ENCODE data around the gene RPSA.
A peak's percentile ranks its signal among the peaks of the same experiment; 100 is the strongest.
"Not testable (repeated sequence)": the region's sequence is repeated elsewhere in the genome, so short reads cannot be mapped to it uniquely, and the experiment has no call there.

The RPSA gene

DNA sequence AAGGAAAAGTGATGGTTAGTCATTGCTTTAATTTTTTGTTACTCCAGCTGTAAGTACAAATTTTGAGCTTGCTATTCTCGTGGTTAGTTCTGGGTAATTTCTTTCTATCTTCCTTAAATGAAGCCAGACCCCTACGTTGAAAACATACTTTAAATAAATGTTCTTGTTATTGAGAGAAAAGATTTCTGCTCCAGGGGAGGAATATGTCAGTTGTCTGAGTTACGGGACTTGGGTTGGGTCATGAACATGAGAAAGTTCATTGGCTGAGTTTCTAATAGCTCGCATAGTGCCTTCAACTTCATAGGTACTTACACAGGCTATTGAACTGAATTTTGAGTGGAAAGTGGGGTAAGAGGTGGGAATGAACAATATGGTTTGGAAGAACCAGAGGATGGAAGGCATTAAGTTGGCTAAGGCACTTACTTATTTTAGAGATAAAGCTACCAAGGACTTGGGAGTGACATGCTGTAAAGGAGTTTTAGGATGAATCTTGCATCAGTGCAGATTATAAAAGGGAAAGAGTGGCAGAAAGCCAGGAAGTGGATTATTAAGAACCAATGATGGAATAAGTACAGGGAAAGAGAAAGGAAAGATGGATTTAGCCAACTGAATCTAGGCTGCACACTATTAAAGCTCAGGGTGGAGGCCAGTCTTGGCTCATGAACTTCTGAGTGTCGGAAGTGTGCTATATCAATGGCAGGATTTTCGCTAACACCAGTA is 1.4 kb downstream of the RPSA start:
- Histone ChIP-seq H3K9me3 (ENCODE audit: control insufficient read depth in 1 of 2, low read length in 2 of 2) (no peaks in the 10 kb centered on the region), H3K36me3 (ENCODE audit: control insufficient read depth in 1 of 2, insufficient read depth in 2 of 2, low read length in 2 of 2) (peaks cover 29 to 49% of the 10 kb centered on the region in 2 donors), H3K4me3 (ENCODE audit: low read depth in 1 of 2, low read length in 2 of 2) (peak overlapping the region; percentile 84 to 93), H3K9ac (ENCODE audit: low read depth in 1 of 2, low read length in 2 of 2) (peak overlapping the region; percentile 84 to 89), H3K4me1 (ENCODE audit: control insufficient read depth in 1 of 2, insufficient read depth in 2 of 2, low read length in 2 of 2) (peaks cover 16 to 19% of the 10 kb centered on the region in 2 donors), H3K27ac (ENCODE audit: low read depth, low read length) (no peak overlapping the region), H3K27me3 (ENCODE audit: control insufficient read depth in 1 of 2, insufficient read depth in 2 of 2, low read length in 2 of 2) (no peaks in the 10 kb centered on the region)

- Histone ChIP-seq H3K36me3 (ENCODE audit: control insufficient read depth in 1 of 2, insufficient read depth in 2 of 2, low read length in 2 of 2) (peaks cover 35 to 57% of the 10 kb centered on the region in 2 donors), H3K27ac (ENCODE audit: low read depth, low read length) (no peak overlapping the region), H3K9ac (ENCODE audit: low read depth in 1 of 2, low read length in 2 of 2) (peak overlapping the region in 1 of 2 donors; percentile 89)
Observed at GRCh38 chr3:39408493-39409372, 2.2 kb downstream of the RPSA start.

GRCh38 chr3:39409514-39410136 is 3.1 kb downstream of the RPSA start:
- Histone ChIP-seq H3K4me1 (ENCODE audit: control insufficient read depth in 1 of 2, insufficient read depth in 2 of 2, low read length in 2 of 2) (peaks cover 16 to 19% of the 10 kb centered on the region in 2 donors), H3K9me3 (ENCODE audit: control insufficient read depth in 1 of 2, low read length in 2 of 2) (no peaks in the 10 kb centered on the region), H3K36me3 (ENCODE audit: control insufficient read depth in 1 of 2, insufficient read depth in 2 of 2, low read length in 2 of 2) (peaks cover 43 to 66% of the 10 kb centered on the region in 2 donors), H3K4me3 (ENCODE audit: low read depth in 1 of 2, low read length in 2 of 2) (no peak overlapping the region), H3K9ac (ENCODE audit: low read depth in 1 of 2, low read length in 2 of 2) (no peak overlapping the region), H3K27ac (ENCODE audit: low read depth, low read length) (no peak overlapping the region), H3K27me3 (ENCODE audit: control insufficient read depth in 1 of 2, insufficient read depth in 2 of 2, low read length in 2 of 2) (no peaks in the 10 kb centered on the region)

More at GRCh38 chr3:39408493-39409372, 2.2 kb downstream of the RPSA start:
- H3K27me3 ChIP-seq (ENCODE audit: control insufficient read depth in 1 of 2, insufficient read depth in 2 of 2, low read length in 2 of 2), result no peaks in the 10 kb centered on the region
- H3K4me1 ChIP-seq (ENCODE audit: control insufficient read depth in 1 of 2, insufficient read depth in 2 of 2, low read length in 2 of 2), result peaks cover 16 to 19% of the 10 kb centered on the region in 2 donors
- H3K4me3 ChIP-seq (ENCODE audit: low read depth in 1 of 2, low read length in 2 of 2), result peak overlapping the region; percentile 84 to 93
- H3K9me3 ChIP-seq (ENCODE audit: control insufficient read depth in 1 of 2, low read length in 2 of 2), result no peaks in the 10 kb centered on the region

- H3K36me3 ChIP-seq (ENCODE audit: control insufficient read depth in 1 of 2, insufficient read depth in 2 of 2, low read length in 2 of 2), result peaks cover 43 to 66% of the 10 kb centered on the region in 2 donors
Observed at GRCh38 chr3:39410893-39411292, 4.4 kb downstream of the RPSA start.

GRCh38 chr3:39412668-39413260 is 6.2 kb downstream of the RPSA start:
- Histone ChIP-seq H3K4me3 (ENCODE audit: low read depth in 1 of 2, low read length in 2 of 2) (no peak overlapping the region), H3K27ac (ENCODE audit: low read depth, low read length) (no peak overlapping the region)

More at GRCh38 chr3:39410893-39411292, 4.4 kb downstream of the RPSA start:
- H3K9me3 ChIP-seq (ENCODE audit: control insufficient read depth in 1 of 2, low read length in 2 of 2), result no peaks in the 10 kb centered on the region
- no peaks in the 10 kb centered on the region for H3K27me3 ChIP-seq (ENCODE audit: control insufficient read depth in 1 of 2, insufficient read depth in 2 of 2, low read length in 2 of 2)
- H3K9ac ChIP-seq (ENCODE audit: low read depth in 1 of 2, low read length in 2 of 2), result no peak overlapping the region
- H3K4me3 ChIP-seq (ENCODE audit: low read depth in 1 of 2, low read length in 2 of 2), result no peak overlapping the region
- peaks cover 16 to 19% of the 10 kb centered on the region in 2 donors for H3K4me1 ChIP-seq (ENCODE audit: control insufficient read depth in 1 of 2, insufficient read depth in 2 of 2, low read length in 2 of 2)
- H3K27ac ChIP-seq (ENCODE audit: low read depth, low read length), result no peak overlapping the region

DNA sequence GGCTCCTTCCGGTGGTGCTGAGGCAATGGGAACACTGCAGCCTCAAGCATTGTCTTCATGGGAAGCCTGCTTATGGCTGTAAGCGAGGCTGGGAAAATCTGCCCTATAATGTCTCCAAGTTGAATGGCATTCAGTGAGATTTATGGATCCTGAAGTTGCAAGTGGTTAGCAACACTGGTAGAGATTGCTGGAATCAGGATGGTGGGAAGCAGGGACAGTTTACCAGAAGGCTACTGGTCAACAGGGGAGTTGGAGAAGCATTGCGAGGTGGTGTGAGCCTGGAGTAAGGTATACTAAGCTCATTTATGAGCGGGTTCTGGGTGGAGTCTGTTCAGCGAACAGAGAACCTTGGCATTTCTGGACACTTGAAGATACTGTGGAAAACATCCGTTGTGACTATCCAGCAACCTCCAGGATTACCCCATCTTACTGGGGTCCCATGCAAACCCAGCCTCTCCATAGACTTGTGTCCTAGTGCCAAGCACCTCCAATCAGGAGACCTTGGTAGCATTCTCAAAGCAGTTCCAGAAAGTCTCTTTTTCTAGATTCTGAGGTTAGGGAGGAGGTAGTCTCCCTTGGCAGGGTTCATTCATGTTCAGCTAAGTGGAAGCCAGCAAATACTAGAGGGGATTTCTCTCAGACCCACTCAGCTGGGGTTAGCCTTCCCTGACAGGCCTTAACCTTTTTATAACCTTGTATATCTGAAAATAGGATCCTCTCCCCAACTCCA is 7.3 kb downstream of the RPSA start:
- Histone ChIP-seq H3K9me3 (ENCODE audit: control insufficient read depth in 1 of 2, low read length in 2 of 2) (no peaks in the 10 kb centered on the region), H3K4me1 (ENCODE audit: control insufficient read depth in 1 of 2, insufficient read depth in 2 of 2, low read length in 2 of 2) (peaks cover under 1 to 3% of the 10 kb centered on the region in 2 donors), H3K4me3 (ENCODE audit: low read depth in 1 of 2, low read length in 2 of 2) (no peak overlapping the region), H3K9ac (ENCODE audit: low read depth in 1 of 2, low read length in 2 of 2) (no peak overlapping the region), H3K36me3 (ENCODE audit: control insufficient read depth in 1 of 2, insufficient read depth in 2 of 2, low read length in 2 of 2) (peaks cover 43 to 56% of the 10 kb centered on the region in 2 donors), H3K27ac (ENCODE audit: low read depth, low read length) (no peak overlapping the region), H3K27me3 (ENCODE audit: control insufficient read depth in 1 of 2, insufficient read depth in 2 of 2, low read length in 2 of 2) (no peaks in the 10 kb centered on the region)

More at GRCh38 chr3:39412668-39413260, 6.2 kb downstream of the RPSA start:
- Histone ChIP-seq H3K9me3 (ENCODE audit: control insufficient read depth in 1 of 2, low read length in 2 of 2) (no peaks in the 10 kb centered on the region), H3K27me3 (ENCODE audit: control insufficient read depth in 1 of 2, insufficient read depth in 2 of 2, low read length in 2 of 2) (no peaks in the 10 kb centered on the region), H3K4me1 (ENCODE audit: control insufficient read depth in 1 of 2, insufficient read depth in 2 of 2, low read length in 2 of 2) (peaks cover 11% of the 10 kb centered on the region in 2 donors), H3K36me3 (ENCODE audit: control insufficient read depth in 1 of 2, insufficient read depth in 2 of 2, low read length in 2 of 2) (peaks cover 43 to 66% of the 10 kb centered on the region in 2 donors), H3K9ac (ENCODE audit: low read depth in 1 of 2, low read length in 2 of 2) (no peak overlapping the region)

- peaks cover 0 to 3% of the 10 kb centered on the region in 2 donors for H3K4me1 ChIP-seq (ENCODE audit: control insufficient read depth in 1 of 2, insufficient read depth in 2 of 2, low read length in 2 of 2)
- no peak overlapping the region for H3K4me3 ChIP-seq (ENCODE audit: low read depth in 1 of 2, low read length in 2 of 2)
- no peaks in the 10 kb centered on the region for H3K9me3 ChIP-seq (ENCODE audit: control insufficient read depth in 1 of 2, low read length in 2 of 2)
- no peaks in the 10 kb centered on the region for H3K27me3 ChIP-seq (ENCODE audit: control insufficient read depth in 1 of 2, insufficient read depth in 2 of 2, low read length in 2 of 2)
- no peak overlapping the region for H3K27ac ChIP-seq (ENCODE audit: low read depth, low read length)
- no peak overlapping the region for H3K9ac ChIP-seq (ENCODE audit: low read depth in 1 of 2, low read length in 2 of 2)
- peaks cover 43 to 50% of the 10 kb centered on the region in 2 donors for H3K36me3 ChIP-seq (ENCODE audit: control insufficient read depth in 1 of 2, insufficient read depth in 2 of 2, low read length in 2 of 2)
Observed at GRCh38 chr3:39414421-39414907, 7.9 kb downstream of the RPSA start.

DNA sequence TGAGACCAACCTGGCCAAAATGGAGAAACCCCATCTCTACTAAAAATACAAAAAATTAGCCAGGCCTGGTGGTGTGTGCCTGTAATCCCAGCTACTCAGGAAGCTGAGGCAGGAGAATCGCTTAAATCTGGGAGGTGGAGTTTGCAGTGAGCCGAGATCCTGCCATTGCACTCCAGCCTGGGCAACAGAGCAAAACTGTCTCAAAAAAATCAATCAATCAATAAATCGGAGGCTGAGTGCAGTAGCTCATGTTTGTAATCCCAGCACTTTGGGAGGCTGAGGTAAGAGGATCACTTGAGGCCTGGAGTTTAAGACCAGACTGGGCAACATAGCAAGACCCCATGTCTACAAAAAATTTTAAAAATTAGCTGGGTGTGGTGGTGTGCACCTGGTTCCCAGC is 8.8 kb downstream of the RPSA start:
- not testable (repeated sequence) for H3K4me3 ChIP-seq (ENCODE audit: low read depth in 1 of 2, low read length in 2 of 2); H3K9ac ChIP-seq (ENCODE audit: low read depth in 1 of 2, low read length in 2 of 2); H3K27ac ChIP-seq (ENCODE audit: low read depth, low read length); H3K4me1 ChIP-seq (ENCODE audit: control insufficient read depth in 1 of 2, insufficient read depth in 2 of 2, low read length in 2 of 2); H3K27me3 ChIP-seq (ENCODE audit: control insufficient read depth in 1 of 2, insufficient read depth in 2 of 2, low read length in 2 of 2); H3K9me3 ChIP-seq (ENCODE audit: control insufficient read depth in 1 of 2, low read length in 2 of 2)
- H3K36me3 ChIP-seq (ENCODE audit: control insufficient read depth in 1 of 2, insufficient read depth in 2 of 2, low read length in 2 of 2), result peaks cover 37 to 42% of the 10 kb centered on the region in 2 donors

GRCh38 chr3:39415983-39416382 is 9.5 kb downstream of the RPSA start:
- Histone ChIP-seq H3K4me3 (ENCODE audit: low read depth in 1 of 2, low read length in 2 of 2) (no peak overlapping the region), H3K36me3 (ENCODE audit: control insufficient read depth in 1 of 2, insufficient read depth in 2 of 2, low read length in 2 of 2) (peaks cover 32 to 36% of the 10 kb centered on the region in 2 donors), H3K27me3 (ENCODE audit: control insufficient read depth in 1 of 2, insufficient read depth in 2 of 2, low read length in 2 of 2) (no peaks in the 10 kb centered on the region), H3K4me1 (ENCODE audit: control insufficient read depth in 1 of 2, insufficient read depth in 2 of 2, low read length in 2 of 2) (no peaks in the 10 kb centered on the region), H3K27ac (ENCODE audit: low read depth, low read length) (no peak overlapping the region), H3K9me3 (ENCODE audit: control insufficient read depth in 1 of 2, low read length in 2 of 2) (no peaks in the 10 kb centered on the region), H3K9ac (ENCODE audit: low read depth in 1 of 2, low read length in 2 of 2) (no peak overlapping the region)

All from duodenal mucosa (tissue), 2 donors.